Hepatocyte (in vitro differentiated cells): ENCODE measurements around the gene TULP4. TPM values are rescaled to one million over a fixed set of nuclear protein-coding genes. Genes with fewer than 3 reads are reported as not detected.
"Not testable (repeated sequence)": the region's sequence is repeated elsewhere in the genome, so short reads cannot be mapped to it uniquely, and the experiment has no call there.

ENCODE experiments used
- DNase-seq: peaks from one replicate; pipeline ENCODE4 v3.0.0-alpha.2; 2016; ENCODE audit warnings: low spot score
- H2AFZ ChIP-seq: fragments of 200-600 bp; sonication (generic); 2 replicates; pipeline ENCODE4 v1.6.0; 2016; ENCODE audit warnings: antibody characterized with exemption, mild to moderate bottlenecking
- H3K27ac ChIP-seq: fragments of 200-600 bp; sonication (generic); 2 replicates; pipeline ENCODE4 v1.5.1; 2016; ENCODE audit warnings: mild to moderate bottlenecking
- H3K27me3 ChIP-seq: fragments of 200-600 bp; sonication (generic); 2 replicates; pipeline ENCODE4 v1.6.1; 2016
- H3K36me3 ChIP-seq: fragments of 200-600 bp; sonication (generic); replicated peaks from 2 replicates; pipeline ENCODE4 v1.5.1; 2016; ENCODE audit warnings: low read depth; ENCODE audit not compliant: insufficient read depth
- H3K4me1 ChIP-seq: fragments of 200-600 bp; sonication (generic); 2 replicates; pipeline ENCODE4 v1.5.1; 2016; ENCODE audit warnings: mild to moderate bottlenecking, moderate library complexity; ENCODE audit not compliant: insufficient read depth
- H3K4me2 ChIP-seq: fragments of 200-600 bp; sonication (generic); 2 replicates; pipeline ENCODE4 v1.6.0; 2016
- H3K4me3 ChIP-seq: fragments of 200-600 bp; sonication (generic); 2 replicates; pipeline ENCODE4 v1.5.1; 2016; ENCODE audit warnings: mild to moderate bottlenecking
- H3K79me2 ChIP-seq: fragments of 200-600 bp; sonication (generic); 2 replicates; pipeline ENCODE4 v1.6.0; 2017; ENCODE audit warnings: mild to moderate bottlenecking
- H3K9me2 ChIP-seq: fragments of 200-600 bp; sonication (generic); replicated peaks from 2 replicates; pipeline ENCODE4 v1.6.0; 2017; ENCODE audit warnings: mild to moderate bottlenecking; ENCODE audit not compliant: insufficient read depth
- H3K9me3 ChIP-seq: fragments of 200-600 bp; sonication (generic); 2 replicates; pipeline ENCODE4 v1.5.1; 2016; ENCODE audit warnings: low read depth, mild to moderate bottlenecking
- H4K20me1 ChIP-seq: fragments of 200-600 bp; sonication (generic); 2 replicates; pipeline ENCODE4 v1.6.0; 2016; ENCODE audit warnings: mild to moderate bottlenecking; ENCODE audit not compliant: insufficient read depth, poor library complexity, severe bottlenecking
- CTCF ChIP-seq: fragments of 200-600 bp; sonication (generic); IDR thresholded peaks from 2 replicates; pipeline ENCODE4 v1.5.1; 2016; ENCODE audit warnings: antibody characterized with exemption, mild to moderate bottlenecking; ENCODE audit not compliant: poor library complexity
- EZH2 ChIP-seq: fragments of 200-600 bp; sonication (generic); IDR thresholded peaks from 2 replicates; pipeline ENCODE4 v1.6.1; 2016; ENCODE audit warnings: antibody characterized with exemption, mild to moderate bottlenecking, borderline replicate concordance
- EZH2phosphoT487 ChIP-seq: fragments of 200-600 bp; sonication (generic); IDR thresholded peaks from one replicate; pipeline ENCODE4 v1.6.1; 2018; ENCODE audit warnings: antibody characterized with exemption, mild to moderate bottlenecking, low read depth, moderate library complexity; ENCODE audit not compliant: unreplicated experiment, severe bottlenecking
- WGBS: methylation state at CpG from one replicate; pipeline ENCODE4 v1.1.6; 2016; ENCODE audit warnings: low lambda C conversion rate; ENCODE audit errors: missing lambda C conversion rate; 5-methylcytosine and 5-hydroxymethylcytosine counted together
- polyA plus RNA-seq: library from polyadenylated mRNA; unstranded; fragments of >200 nt; fragmentation: Nextera tagmentation; extraction: Ambion mirVana; gene quantifications from 2 replicates; pipeline ENCODE4 v1.2.1, GENCODE V29; 2016
- total RNA-seq: library from RNA; depleted of rRNA; stranded (reverse); fragments of >200 nt; gene quantifications from 2 replicates; pipeline ENCODE4 v1.2.3, GENCODE V29; 2014

The TULP4 gene
- total and polyA plus RNA-seq, 2 experiments from 2014 or later: 30.1 to 129 TPM

- 32% methylated on average over 6 of the region's 6 CpGs for WGBS
- H3K4me1 ChIP-seq: peaks cover 9% of the 10 kb centered on the region
- no peak for DNase-seq
- no peak overlapping the region for H2AFZ ChIP-seq
- H3K9me2 ChIP-seq: no peaks in the 10 kb centered on the region
- no peaks in the 10 kb centered on the region for H3K9me3 ChIP-seq
- H3K27me3 ChIP-seq: no peaks in the 10 kb centered on the region
- TF ChIP-seq EZH2: no peak
- no peak for TF ChIP-seq EZH2phosphoT487
- no peak for TF ChIP-seq CTCF
- no peak overlapping the region for H3K4me2 ChIP-seq
- no peak overlapping the region for H3K27ac ChIP-seq
- H4K20me1 ChIP-seq: no peaks in the 10 kb centered on the region
- no peaks in the 10 kb centered on the region for H3K79me2 ChIP-seq
- no peak overlapping the region for H3K4me3 ChIP-seq
- no peaks in the 10 kb centered on the region for H3K36me3 ChIP-seq
Measured at GRCh38 chr6:158467923-158468322, 155.7 kb downstream of the TULP4 start.

- 78% methylated on average over 6 of the region's 6 CpGs for WGBS
- TF ChIP-seq CTCF: no peak
- TF ChIP-seq EZH2phosphoT487: no peak
- no peaks in the 10 kb centered on the region for H3K36me3 ChIP-seq
- no peaks in the 10 kb centered on the region for H3K79me2 ChIP-seq
- no peaks in the 10 kb centered on the region for H3K9me3 ChIP-seq
- no peaks in the 10 kb centered on the region for H3K27me3 ChIP-seq
- H3K4me2 ChIP-seq: no peak overlapping the region
- no peak overlapping the region for H3K4me3 ChIP-seq
- DNase-seq: no peak
- H2AFZ ChIP-seq: no peak overlapping the region
- H3K9me2 ChIP-seq: no peaks in the 10 kb centered on the region
- no peaks in the 10 kb centered on the region for H4K20me1 ChIP-seq
- H3K27ac ChIP-seq: no peak overlapping the region
- peaks cover 9% of the 10 kb centered on the region for H3K4me1 ChIP-seq
Measured at GRCh38 chr6:158468666-158469065, 156.4 kb downstream of the TULP4 start.

GRCh38 chr6:158470023-158470422 is 157.8 kb downstream of the TULP4 start:
- H3K4me3 ChIP-seq, H3K79me2 ChIP-seq, H3K27me3 ChIP-seq, H3K9me2 ChIP-seq, H3K4me2 ChIP-seq, H3K9me3 ChIP-seq, H4K20me1 ChIP-seq, H3K36me3 ChIP-seq, H2AFZ ChIP-seq, H3K27ac ChIP-seq, DNase-seq: not testable (repeated sequence)
- H3K4me1 ChIP-seq: peaks cover 17% of the 10 kb centered on the region
- 95% methylated on average over 18 of the region's 18 CpGs for WGBS

- peaks cover 28% of the 10 kb centered on the region for H3K4me1 ChIP-seq
Measured at GRCh38 chr6:158471339-158471738, 159.1 kb downstream of the TULP4 start.

More at GRCh38 chr6:158471339-158471738, 159.1 kb downstream of the TULP4 start:
- Histone ChIP-seq H3K4me2 (no peak overlapping the region), H3K27ac (no peak overlapping the region), H3K9me2 (no peaks in the 10 kb centered on the region), H3K4me3 (no peak overlapping the region), H3K27me3 (no peaks in the 10 kb centered on the region), H4K20me1 (no peaks in the 10 kb centered on the region), H2AFZ (no peak overlapping the region), H3K79me2 (no peaks in the 10 kb centered on the region), H3K36me3 (no peaks in the 10 kb centered on the region), H3K9me3 (no peaks in the 10 kb centered on the region)
- TF ChIP-seq EZH2phosphoT487 (no peak), CTCF (no peak), EZH2 (no peak)
- WGBS: 96% methylated on average over 3 of the region's 3 CpGs
- no peak for DNase-seq
